PFSK-1 (cell line): ENCODE results near the gene HPGD.

Source experiments
- FOXP2 ChIP-seq: optimal IDR thresholded peaks from 2 replicates; pipeline ENCODE3; 2011; ENCODE audit warnings: borderline replicate concordance, control low read depth, inconsistent platforms; ENCODE audit not compliant: insufficient read depth; ENCODE audit errors: extremely low read length, extremely low read depth
- POLR2AphosphoS5 ChIP-seq: IDR thresholded peaks from 2 replicates; pipeline ENCODE4 v1.6.1; 2012; ENCODE audit warnings: low read depth, mild to moderate bottlenecking, control low read depth, low read length, moderate library complexity
- SIN3A ChIP-seq: IDR thresholded peaks from 2 replicates; pipeline ENCODE4 v1.6.1; 2012; ENCODE audit warnings: mild to moderate bottlenecking, low read length, moderate library complexity, borderline replicate concordance; ENCODE audit not compliant: insufficient read depth
- TAF1 ChIP-seq: IDR thresholded peaks from 2 replicates; pipeline ENCODE4 v1.6.1; 2012; ENCODE audit warnings: low read length, control low read depth, borderline replicate concordance; ENCODE audit not compliant: insufficient read depth
- TF ChIP-seq, protein P1 (sequence below), 2 experiments: IDR thresholded peaks; 2 replicates each; pipeline versions ENCODE4 v1.6.1 to v1.8.0; 2011 to 2012; ENCODE audit warnings: low read depth in 2 of 2, low read length in 2 of 2, control low read depth in 1 of 2, inconsistent platforms in 1 of 2, mild to moderate bottlenecking in 1 of 2, moderate library complexity in 1 of 2; ENCODE audit not compliant: insufficient read depth in 1 of 2

Gene HPGD

DNA sequence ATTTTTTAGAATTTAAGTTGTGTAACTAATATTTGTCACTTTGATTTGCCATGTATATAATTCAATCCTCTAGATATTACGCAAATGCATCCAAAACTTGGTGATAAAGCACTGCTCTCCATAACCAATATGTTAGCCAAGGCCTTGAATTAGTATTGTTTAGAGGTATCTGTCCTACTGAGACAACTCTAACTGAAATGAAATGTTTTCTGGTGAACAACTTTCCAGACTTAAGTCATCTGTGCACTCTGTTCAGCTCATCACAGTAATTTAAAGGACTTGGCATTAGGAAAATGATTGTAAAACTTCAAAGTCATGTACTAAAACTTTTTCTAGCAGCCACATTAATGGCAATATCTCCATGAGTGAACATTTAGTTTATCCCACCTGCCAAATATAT is 73.1 kb downstream of the HPGD start:
- TF ChIP-seq POLR2AphosphoS5: no peak
- TF ChIP-seq FOXP2: no peak
- no peak for TF ChIP-seq SIN3A

DNA sequence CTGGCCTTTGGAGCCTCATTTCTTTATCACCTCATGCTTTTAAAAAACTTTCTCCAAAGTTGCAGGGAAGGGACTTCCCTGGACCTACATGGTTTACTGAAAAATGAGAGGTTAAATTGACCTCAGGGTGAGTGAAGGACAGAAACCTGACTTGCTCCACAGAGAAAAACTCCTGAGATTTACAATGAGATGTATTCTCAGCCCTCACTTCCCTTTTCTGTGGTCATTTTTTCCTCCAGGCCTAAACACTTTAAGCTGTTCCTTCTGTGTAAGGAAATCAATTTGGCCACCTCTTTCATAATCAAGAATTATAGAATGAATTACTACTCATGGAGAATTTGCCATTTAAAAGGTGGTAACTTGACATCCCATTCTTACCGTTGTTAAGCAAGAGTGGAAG is 77.9 kb downstream of the HPGD start:
- TF ChIP-seq TAF1: no peak
- no peak for TF ChIP-seq FOXP2
- TF ChIP-seq SIN3A: no peak
- TF ChIP-seq, protein P1, sequence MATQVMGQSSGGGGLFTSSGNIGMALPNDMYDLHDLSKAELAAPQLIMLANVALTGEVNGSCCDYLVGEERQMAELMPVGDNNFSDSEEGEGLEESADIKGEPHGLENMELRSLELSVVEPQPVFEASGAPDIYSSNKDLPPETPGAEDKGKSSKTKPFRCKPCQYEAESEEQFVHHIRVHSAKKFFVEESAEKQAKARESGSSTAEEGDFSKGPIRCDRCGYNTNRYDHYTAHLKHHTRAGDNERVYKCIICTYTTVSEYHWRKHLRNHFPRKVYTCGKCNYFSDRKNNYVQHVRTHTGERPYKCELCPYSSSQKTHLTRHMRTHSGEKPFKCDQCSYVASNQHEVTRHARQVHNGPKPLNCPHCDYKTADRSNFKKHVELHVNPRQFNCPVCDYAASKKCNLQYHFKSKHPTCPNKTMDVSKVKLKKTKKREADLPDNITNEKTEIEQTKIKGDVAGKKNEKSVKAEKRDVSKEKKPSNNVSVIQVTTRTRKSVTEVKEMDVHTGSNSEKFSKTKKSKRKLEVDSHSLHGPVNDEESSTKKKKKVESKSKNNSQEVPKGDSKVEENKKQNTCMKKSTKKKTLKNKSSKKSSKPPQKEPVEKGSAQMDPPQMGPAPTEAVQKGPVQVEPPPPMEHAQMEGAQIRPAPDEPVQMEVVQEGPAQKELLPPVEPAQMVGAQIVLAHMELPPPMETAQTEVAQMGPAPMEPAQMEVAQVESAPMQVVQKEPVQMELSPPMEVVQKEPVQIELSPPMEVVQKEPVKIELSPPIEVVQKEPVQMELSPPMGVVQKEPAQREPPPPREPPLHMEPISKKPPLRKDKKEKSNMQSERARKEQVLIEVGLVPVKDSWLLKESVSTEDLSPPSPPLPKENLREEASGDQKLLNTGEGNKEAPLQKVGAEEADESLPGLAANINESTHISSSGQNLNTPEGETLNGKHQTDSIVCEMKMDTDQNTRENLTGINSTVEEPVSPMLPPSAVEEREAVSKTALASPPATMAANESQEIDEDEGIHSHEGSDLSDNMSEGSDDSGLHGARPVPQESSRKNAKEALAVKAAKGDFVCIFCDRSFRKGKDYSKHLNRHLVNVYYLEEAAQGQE (IDR thresholded peaks at IDR 0.05; ENCODE audit: insufficient read depth in 1 of 2, low read depth in 2 of 2, low read length in 2 of 2): no peak
- TF ChIP-seq POLR2AphosphoS5: no peak
